Ammon's horn (tissue), 1 donor: ENCODE measurements around the gene ACTG2.
"Not testable (repeated sequence)": the region's sequence is repeated elsewhere in the genome, so short reads cannot be mapped to it uniquely, and the experiment has no call there.

Experiments used
- DNase-seq: peaks from one replicate; pipeline ENCODE4 v3.0.0-alpha.2; 2016; ENCODE audit warnings: low spot score

ACTG2 gene

DNA sequence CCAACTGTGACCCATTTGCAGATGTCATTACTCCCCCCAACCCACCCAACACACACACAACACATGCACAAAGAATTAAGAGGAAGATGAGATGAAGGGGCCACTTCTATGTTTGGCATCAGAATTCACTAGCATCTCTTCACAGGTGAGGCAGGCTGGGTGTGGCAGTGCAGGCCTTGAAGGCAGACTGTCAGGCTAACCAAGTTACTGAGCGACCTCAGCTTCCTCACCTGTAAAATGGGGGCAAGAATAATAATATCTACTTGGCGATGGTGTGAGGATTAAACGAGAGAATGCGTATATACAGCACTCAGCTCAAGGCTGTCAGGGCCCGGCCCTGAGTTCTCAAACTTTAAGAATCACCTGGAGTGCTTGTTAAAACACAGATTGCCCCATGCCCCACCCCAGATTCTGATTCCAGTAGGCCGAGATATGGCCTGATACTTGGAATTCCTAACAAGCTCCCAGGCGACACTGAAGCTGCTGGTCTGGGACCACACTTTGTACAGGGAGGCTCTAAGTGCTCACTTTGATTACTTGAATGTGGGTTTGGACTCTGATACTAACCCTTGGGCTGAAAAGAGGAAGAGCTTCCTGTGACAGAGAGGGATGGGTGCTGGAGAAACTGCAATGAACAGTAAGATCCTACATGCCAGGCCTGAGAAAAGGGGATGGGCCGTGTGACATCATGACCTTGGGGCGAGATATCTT, 1.1 kb downstream of the ACTG2 start:
- DNase-seq: no peak

DNA sequence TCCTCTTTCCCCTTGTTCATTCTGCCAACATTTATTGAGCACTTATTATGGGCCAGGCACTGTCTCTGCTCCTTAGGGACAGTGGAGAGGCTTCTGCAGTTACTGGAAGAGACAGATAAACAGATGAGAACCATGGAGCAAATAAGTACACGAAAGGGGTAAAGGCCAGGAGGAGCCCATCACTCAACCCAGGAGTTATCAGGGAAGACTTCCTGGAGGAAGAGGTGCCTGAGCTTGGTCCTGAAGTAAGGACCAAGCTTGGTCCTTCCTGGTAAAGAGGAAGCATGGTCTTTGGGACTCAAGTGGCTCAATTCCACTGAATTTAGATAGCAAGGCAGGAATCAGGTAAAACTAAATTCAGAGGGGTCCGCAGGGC, 1.7 kb downstream of the ACTG2 start:
- DNase-seq: no peak

DNA sequence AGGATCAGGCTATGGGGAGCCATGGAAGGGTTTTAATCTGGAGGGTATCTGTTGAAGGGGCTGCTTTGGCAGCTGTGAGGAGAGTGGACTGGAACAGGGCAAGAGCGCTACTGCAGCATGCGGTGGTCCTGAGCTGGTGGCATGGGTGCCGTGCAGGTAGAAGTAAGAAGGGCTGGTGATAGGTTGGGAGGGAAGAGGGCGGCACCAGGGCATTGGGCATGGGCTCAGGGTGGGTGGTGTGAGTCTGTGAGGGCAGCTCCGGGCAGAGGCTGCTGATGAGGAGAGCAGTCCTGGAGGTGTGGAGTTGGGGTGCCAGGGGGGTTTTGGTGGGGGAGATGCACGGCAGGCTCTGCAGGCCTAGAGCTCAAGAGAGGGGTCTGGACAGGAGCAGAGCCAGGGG, 2.1 kb downstream of the ACTG2 start:
- no peak for DNase-seq

DNA sequence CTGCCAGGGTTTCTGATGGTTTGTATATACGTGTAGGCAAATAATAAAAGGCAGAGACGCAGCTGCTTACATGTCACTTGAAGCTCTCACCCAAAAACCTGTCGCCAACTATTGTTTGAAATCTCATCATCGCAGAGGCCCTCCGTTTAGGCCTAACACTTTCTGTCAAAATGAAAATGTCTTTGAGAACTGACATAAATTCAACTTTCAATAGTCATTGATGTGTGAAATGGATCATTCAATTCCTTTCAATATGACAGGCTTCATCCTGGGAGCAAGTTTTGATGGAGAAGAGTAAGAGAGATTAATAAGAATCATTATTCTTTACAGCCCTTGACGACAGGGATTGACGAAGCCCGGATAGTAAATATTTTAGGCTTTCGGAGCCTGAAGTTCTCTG, 2.7 kb downstream of the ACTG2 start:
- no peak for DNase-seq

DNA sequence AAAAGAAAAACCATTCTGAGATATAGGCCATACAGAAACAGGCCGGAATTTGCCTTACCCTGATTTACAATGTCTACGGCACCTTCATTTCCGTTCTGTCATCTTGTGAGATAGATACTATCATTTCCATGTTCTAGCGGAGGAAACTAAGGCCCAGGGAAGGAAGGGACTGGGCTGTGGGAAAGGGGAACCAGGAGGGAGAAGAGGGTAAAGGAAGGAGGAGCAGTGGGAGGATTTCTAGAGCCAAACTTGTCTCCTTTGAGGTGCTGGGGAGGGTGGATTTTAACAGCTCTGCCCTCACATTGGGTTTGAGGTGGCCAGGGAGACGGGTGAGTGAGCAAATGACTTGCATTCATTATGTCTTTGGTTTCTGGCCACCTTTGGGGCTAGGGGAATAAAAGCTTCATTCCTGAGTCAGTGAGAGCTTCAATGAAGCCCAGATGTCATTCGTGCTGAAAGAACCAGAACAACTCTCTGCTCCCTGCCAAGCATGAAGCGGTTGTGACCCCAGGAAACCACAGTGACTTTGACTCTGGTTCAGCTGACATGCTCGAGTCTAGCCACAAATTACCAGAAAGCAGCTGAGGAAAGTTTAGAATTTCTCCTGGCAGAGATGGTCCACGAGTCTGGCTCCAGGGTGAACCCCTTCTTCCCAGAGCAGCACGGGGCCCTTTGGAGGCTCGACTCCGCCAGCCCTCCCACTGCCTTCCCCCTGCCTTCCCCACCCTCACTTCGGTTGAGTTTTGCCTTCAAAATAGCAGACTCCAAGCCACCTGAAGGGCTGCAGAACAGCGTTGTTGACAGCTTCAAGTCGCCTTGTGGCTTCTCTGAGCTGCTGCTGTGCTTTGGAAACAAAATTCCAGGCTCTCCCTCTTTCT, 3.8 kb downstream of the ACTG2 start:
- no peak for DNase-seq

DNA sequence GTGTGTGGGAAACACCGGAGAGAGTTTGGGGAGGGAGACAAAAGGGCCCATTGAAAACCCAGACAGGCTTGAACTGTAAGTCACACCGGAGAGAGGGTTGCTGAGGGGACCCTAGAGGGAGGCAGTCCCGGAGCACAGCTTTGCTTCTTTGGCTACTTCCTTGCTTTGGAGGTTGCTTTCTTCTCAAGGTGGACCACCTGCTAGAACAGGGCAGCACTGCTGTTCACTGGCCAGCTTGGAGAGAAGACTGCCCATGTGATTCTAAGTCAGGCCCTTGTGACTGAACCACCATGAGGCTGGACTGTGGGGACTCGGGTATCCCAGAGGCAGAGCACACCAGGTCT, 4.4 kb downstream of the ACTG2 start:
- DNase-seq: no peak

DNA sequence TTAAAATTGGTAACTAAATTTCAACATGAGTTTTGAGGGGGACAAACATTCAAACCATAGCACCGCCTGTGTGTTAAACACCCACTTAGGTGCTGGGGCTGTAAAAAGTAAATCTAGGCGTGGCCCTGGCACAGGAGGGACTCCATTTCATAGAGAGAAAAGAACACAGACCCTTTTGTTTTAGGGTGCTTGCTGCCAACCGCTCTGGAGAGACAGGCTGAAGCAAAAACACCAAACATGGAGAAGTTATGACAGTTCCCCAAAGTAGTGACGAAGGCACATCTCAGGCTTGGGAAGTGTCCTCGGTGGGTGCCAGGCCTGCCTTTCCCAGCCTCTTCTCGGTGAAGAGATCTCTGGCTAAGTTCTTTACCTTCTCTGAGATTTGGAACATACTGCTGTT, 5.1 kb downstream of the ACTG2 start:
- no peak for DNase-seq

DNA sequence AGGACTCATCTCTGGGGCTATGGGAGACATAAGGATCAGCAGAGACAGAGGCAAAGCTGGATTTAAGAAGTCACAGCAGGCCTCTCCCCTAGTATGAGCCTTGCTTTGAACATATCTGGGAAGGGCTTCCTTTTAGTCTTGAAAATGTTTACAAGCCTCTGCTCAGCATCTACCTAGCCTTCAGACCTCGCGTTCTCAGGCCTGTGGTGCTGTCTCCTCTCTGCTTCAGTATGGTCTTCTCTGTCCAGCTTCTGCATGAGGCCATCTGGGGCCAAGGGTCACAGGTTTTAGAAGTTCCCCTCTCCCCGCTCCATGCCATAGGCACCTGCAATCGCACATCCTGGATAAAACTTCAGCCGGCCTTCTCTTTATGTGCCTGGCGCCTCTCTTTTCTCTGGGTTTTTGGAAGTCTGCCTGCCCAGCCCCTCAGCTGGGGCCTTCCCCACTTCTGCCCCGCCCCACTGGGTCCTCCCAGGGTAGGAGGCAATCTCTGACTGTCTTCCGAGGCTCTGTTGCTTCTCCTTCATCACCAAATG, 7.1 kb downstream of the ACTG2 start:
- DNase-seq: no peak

DNA sequence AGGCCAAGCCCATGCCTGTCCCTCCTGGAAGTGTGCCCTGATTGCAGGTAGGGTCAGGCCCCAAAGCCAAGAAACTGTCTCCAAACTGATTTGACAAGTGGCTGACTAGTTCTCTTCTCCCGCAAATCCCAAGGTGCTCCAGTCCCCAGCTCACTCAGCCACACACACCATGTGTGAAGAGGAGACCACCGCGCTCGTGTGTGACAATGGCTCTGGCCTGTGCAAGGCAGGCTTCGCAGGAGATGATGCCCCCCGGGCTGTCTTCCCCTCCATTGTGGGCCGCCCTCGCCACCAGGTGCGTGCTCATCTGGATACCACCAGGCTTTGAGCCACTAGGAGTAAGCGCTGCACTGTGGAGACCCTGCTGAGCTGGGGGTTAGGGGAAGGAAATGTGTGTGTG, 8.3 kb downstream of the ACTG2 start:
- DNase-seq: no peak

DNA sequence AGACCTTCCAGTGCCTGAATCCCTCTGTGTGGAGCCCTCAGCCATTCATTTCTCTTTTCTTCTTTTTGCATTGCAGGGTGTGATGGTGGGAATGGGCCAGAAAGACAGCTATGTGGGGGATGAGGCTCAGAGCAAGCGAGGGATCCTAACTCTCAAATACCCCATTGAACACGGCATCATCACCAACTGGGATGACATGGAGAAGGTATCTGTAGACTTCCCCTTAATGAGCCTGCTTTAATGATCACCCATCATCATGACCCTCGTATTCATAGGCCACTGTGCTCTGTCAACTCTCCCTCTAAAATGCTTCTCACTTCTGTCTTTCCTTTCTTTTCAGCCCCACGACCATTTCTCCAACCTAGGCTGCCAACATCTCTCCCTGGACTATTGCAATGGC, 9.5 kb downstream of the ACTG2 start:
- no peak for DNase-seq

DNA sequence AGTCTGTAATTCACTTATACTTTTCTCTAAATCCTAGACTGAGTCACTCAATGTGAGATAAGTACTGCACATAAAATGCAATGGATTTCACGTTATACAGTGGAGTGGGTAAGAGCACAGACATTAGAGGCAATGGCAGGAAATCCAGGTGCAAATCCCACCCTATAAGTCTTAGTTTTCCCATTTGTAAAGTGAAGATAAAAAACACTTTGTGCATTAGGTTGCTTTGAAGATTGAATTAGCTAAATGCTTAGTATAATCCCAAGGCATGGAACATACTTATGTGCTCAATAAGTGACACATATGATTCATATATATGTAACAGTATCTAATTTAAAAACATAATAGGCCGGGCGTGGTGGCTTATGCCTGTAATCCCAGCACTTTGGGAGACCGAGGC, 10.5 kb downstream of the ACTG2 start:
- no peak for DNase-seq

DNA sequence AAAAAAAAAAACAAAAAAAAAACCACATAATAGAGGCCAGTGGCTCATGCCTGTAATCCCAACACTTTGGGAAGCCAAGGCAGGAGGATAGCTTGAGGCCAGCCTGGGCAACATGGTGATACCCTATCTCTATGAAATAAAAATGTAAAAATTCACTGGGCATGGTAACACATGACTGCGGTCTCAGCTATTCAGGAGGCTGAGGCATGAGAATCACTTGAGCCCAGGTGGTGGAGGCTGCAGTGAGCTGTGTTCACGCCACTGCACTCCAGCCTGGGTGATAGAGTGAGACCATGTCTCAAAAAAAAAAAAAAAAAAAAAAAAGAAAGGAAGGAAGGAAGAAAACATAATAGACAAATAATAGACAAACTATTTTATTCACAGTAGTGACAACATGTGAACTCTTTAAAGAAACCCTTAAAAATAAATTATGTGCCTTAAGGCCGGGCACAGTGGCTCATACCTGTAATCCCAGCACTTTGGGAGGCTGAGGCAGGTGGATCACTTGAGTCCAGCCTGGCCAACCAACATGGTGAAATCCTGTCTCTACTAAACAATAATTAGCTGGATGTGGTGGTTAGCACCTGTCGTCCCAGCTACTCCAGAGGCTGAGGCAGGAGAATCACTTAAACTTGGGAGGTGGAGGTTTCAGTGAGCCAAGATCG, 11.3 kb downstream of the ACTG2 start:
- not testable (repeated sequence) for DNase-seq

DNA sequence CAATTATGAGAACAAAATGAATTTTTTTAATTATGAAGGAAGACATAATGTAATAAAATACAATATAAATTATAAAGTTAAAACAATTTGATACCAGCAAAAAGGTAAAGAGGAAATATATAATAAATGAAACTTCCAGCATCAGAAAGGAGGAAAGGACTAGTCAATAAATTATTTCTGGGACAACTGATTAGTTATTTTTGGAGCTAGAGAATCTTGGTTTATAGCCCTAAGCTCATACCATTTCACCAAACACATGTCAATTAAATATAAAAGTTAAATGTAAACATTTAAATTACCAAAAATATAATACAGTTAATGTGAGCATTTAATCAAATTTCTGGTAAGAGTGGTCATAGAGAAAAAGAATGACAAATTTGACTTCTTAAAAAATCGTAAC, 12.1 kb downstream of the ACTG2 start:
- no peak for DNase-seq

DNA sequence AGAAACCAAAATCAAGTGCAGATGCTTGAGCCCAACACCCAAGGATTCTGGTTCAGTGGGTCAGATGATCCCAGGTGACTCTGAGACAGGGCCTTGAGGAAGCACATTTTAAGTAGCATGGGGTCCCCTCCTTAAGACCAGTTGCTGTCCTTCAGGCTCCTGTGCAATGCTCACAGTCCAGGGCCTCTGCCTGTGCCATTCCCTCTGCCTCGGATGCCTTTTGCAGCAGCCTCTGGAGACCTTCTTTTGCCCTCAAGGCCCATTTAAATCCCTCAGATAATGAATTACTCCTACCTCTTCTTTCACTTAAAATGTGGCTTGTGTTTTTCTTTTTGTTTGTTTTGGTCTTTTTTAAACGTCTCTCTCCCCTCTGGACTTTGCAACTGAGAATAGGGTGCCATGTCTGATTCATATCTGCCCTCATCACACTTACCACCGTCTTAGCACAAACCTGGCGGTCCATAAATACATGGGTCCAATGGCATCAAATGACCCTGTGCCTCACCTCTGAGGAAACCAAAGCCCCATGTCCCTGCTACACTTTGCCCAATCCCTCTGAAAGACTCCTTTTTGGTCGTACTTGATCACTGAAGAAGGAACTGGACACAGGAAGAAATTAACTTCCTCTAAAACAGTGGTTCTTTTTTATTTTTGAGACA, 14.2 kb downstream of the ACTG2 start:
- DNase-seq: no peak

DNA sequence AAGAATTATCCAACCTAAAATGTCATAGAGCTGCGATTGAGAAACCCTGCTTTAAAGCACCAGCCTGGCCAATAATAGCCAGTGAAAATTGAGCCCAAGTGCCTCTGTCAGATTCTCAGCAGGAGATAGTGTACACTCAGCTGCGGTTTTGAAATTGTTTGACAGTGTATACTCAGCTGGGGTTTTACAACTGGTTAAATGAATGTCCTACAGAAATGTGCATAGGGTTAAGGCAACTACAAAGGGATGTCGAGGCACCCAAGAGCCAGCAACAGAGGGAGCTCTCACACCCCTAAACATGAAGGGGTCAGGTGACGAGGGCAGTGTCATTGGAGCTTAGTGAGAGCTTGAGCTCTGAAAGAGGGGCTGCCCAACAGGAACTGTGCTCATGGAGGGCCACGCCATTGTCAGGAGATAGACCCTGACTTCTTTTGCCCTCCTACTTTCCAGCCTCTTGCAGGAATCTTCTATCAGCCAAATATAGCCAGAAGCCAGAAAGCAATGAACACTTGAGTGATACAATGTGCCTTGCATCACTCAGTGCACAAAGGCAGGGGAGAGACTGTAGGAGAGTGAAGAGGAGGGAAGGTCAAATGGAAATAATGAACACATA, 15.1 kb downstream of the ACTG2 start:
- DNase-seq: no peak

DNA sequence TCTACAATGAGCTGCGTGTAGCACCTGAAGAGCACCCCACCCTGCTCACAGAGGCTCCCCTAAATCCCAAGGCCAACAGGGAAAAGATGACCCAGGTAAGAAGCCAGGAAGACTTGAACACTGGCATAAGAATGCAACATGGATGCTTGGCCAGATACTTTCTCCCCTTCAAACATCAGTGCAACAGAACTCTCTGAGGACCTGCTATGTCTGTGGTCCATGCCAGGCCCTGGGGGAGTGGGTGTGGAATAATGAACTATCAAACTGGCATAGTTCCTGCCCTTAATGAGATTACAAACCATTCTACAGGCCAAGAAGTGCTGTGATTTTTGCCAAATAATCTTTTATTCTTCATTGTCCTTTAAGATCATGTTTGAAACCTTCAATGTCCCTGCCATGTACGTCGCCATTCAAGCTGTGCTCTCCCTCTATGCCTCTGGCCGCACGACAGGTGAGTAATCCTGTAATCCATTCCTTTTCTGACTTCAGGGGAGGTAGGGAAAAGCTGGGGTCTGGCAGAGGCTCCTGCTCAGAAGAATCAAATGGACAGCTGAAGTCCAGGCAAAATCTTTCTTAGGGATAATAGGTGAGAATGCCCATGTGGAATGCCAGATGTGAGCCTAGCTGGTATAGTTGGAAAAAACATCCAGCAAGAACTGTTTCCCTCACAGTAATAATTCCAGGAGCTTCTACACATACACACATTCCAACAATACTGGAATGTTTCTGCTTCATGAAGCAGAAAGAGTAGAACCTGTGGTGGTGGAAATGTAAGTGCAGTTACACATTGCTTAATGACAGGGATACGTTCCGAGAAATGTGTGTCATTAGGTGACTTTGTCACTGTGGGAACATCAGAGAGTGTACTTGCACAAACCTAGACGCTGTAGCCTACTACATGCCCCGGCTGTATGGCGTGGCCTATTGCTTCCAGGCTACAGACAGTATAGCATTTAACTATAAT, 16.2 kb downstream of the ACTG2 start:
- DNase-seq: no peak

DNA sequence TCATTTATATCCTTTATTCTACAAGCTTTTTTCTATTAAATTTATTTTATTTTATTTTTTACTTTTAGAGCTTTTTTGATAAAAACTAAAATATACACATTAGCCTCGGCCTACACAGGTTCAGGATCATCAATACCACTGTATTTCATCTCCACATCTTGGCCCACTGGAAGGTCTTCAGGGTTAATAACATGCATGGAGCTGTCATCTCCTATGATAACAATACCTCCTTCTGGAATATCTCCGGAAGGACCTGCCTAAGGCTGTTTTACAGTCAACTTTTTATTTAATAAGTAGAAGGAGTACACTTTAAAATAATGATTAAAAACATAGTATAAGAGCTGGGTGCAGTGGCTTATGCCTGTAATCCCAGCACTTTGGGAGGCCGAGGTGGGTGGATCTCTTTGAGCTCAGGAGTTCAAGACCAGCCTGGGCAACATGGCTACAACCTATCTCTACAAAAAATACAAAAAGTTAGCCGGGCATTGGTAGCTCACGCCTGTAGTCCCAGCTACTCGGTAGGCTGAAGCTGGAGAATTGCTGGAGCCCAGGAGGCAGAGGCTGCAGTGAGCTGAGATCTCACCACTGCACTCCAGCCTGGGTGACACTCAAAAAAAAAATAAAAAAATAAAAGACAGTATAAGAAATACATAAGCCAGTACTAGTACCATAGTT, 18.2 kb downstream of the ACTG2 start:
- DNase-seq: no peak

DNA sequence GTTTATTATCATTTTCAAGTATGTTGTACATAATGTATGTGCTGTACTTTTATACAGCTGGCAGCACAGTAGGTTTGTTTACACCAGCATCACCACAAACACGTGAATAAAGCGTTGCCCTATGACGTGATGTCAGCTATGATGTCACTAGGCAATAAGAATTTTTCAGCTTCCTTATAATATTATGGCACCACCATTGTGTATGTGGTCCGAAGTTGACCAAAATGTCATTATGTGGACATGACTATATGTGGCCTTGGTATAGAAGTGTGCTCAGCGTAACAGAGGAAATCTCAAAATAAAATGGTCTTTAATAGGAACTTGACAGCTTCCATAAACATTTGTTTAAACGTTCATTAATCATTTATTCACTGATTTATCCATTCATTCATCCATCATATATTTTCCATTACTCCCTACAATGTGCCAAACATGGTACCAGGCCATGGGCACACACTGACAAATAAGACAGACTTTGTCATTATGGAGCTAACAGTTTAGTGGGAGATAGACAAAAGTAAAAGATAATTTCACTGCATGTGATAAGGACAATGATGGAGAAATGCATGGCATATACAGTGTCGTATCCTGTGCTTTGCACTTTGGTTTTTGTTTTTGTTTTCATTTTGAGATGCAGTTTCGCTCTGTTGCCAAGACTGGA, 18.9 kb downstream of the ACTG2 start:
- DNase-seq: no peak

DNA sequence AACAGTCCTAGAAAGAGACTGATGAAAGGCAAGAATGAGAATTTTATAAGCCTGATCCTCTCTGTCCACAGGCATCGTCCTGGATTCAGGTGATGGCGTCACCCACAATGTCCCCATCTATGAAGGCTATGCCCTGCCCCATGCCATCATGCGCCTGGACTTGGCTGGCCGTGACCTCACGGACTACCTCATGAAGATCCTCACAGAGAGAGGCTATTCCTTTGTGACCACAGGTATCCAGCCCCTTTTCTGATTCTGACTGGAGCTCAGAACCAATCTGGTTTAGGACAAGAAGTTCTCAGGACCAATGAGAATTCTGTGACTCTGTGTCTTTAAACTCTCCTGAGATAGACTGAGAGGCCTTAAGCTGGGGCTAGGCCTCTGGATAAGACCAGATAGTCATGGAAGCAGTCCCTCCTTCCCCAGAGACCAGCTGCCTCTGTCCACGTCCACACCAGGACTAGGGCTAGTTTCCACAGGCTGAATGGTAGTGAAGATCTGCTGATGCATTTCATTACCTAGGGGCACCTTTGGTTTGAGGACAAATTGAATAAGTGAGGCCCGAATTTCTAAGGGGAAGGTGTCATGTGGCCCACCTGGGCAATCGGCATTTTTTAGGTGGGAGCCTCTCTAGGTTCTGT, 20.7 kb downstream of the ACTG2 start:
- no peak for DNase-seq
